H1 (cell line): ENCODE measurements around the gene TOMM40. TPM values are rescaled to one million over a fixed set of nuclear protein-coding genes. Genes with fewer than 3 reads are reported as not detected.

Experiments used
- ATF2 ChIP-seq: IDR thresholded peaks from 2 replicates; pipeline ENCODE4 v1.6.1; 2012; ENCODE audit warnings: low read length, inconsistent platforms
- ATF3 ChIP-seq: IDR thresholded peaks from 2 replicates; pipeline ENCODE4 v1.6.1; 2011; ENCODE audit warnings: low read depth, mild to moderate bottlenecking, low read length; ENCODE audit not compliant: insufficient read depth
- CHD1 ChIP-seq: IDR thresholded peaks from 2 replicates; pipeline ENCODE4 v1.6.1; 2012; ENCODE audit warnings: low read depth, low read length, improper control_type of control experiment
- CREB1 ChIP-seq: IDR thresholded peaks from 2 replicates; pipeline ENCODE4 v1.6.1; 2012; ENCODE audit warnings: inconsistent platforms
- CTCF ChIP-seq, 3 experiments: IDR thresholded peaks; 1 replicate in 2 of 3; 2 replicates in 1 of 3; pipeline versions ENCODE4 v1.5.1 to v1.6.1; 2011; ENCODE audit warnings: low read length in 3 of 3, mild to moderate bottlenecking in 3 of 3, inconsistent platforms in 2 of 3, low read depth in 1 of 3, moderate library complexity in 1 of 3; ENCODE audit not compliant: insufficient read depth in 1 of 3; ENCODE audit errors: control extremely low read depth in 1 of 3
- EZH2 ChIP-seq: fragments of 200-600 bp; sonication (generic); IDR thresholded peaks from 2 replicates; pipeline ENCODE4 v1.7.1; 2012; ENCODE audit warnings: low read depth, mild to moderate bottlenecking, moderate library complexity, low read length, inconsistent platforms; ENCODE audit not compliant: severe bottlenecking
- FOSL1 ChIP-seq: IDR thresholded peaks from 2 replicates; pipeline ENCODE4 v1.6.1; 2011; ENCODE audit warnings: mild to moderate bottlenecking, low read depth, low read length, moderate library complexity; ENCODE audit not compliant: insufficient read depth
- JUN ChIP-seq: IDR thresholded peaks from 2 replicates; pipeline ENCODE4 v1.6.1; 2011; ENCODE audit warnings: low read depth, mild to moderate bottlenecking, improper control_type of control experiment, low read length
- JUND ChIP-seq: IDR thresholded peaks from 2 replicates; pipeline ENCODE4 v1.6.1; 2011; ENCODE audit warnings: mild to moderate bottlenecking, improper control_type of control experiment, low read length
- KDM1A ChIP-seq: fragments of 200-600, 300-600 bp; sonication (generic); IDR thresholded peaks from 2 replicates; pipeline ENCODE4 v1.7.1; 2016; ENCODE audit warnings: mild to moderate bottlenecking, low read length, borderline replicate concordance
- MAX ChIP-seq: IDR thresholded peaks from 2 replicates; pipeline ENCODE4 v1.6.1; 2012; ENCODE audit warnings: inconsistent platforms
- RAD21 ChIP-seq, 2 experiments: IDR thresholded peaks in 1 of 2; conservative IDR thresholded peaks in 1 of 2; 2 replicates each; pipeline ENCODE4 v1.6.1; 2011; ENCODE audit warnings: low read depth in 2 of 2, low read length in 2 of 2, improper control_type of control experiment in 1 of 2, inconsistent platforms in 1 of 2, mild to moderate bottlenecking in 1 of 2, moderate library complexity in 1 of 2
- SUZ12 ChIP-seq: fragments of 200-600 bp; sonication (generic); IDR thresholded peaks from 2 replicates; pipeline ENCODE4 v1.6.1; 2012; ENCODE audit warnings: mild to moderate bottlenecking, inconsistent platforms, low read length, moderate library complexity, mixed read lengths
- TAF1 ChIP-seq: IDR thresholded peaks from 2 replicates; pipeline ENCODE4 v1.6.1; 2011; ENCODE audit warnings: mild to moderate bottlenecking, low read depth, low read length
- TBP ChIP-seq: IDR thresholded peaks from 2 replicates; pipeline ENCODE4 v1.6.1; 2011; ENCODE audit warnings: low read depth, low read length, improper control_type of control experiment
- USF2 ChIP-seq: IDR thresholded peaks from 2 replicates; pipeline ENCODE4 v1.6.1; 2011; ENCODE audit warnings: low read length, improper control_type of control experiment
- YY1 ChIP-seq: IDR thresholded peaks from 2 replicates; pipeline ENCODE4 v1.6.1; 2011; ENCODE audit warnings: low read depth, mild to moderate bottlenecking, low read length
- polyA plus RNA-seq, 7 experiments: library from polyadenylated mRNA; depleted of rRNA in 3 of 7; stranded (reverse) in 5 of 7; unstranded in 2 of 7; fragments of >200 nt in 5 of 7; fragments of 200-250 nt in 2 of 7; gene quantifications; 1 replicate in 5 of 7; 2 replicates in 1 of 7; 4 replicates in 1 of 7; pipeline versions ENCODE4 v1.2.1 to v1.2.3, GENCODE V29; 2011 to 2013; ENCODE audit warnings: missing spikeins in 2 of 7, mixed read lengths in 2 of 7
- total RNA-seq: library from RNA; stranded (reverse); fragmentation: NEBNext Ultra II Directional; extraction: Animal tissue kit (Norgen Biotek cat#: 25700); gene quantifications from 2 replicates; pipeline ENCODE4 v1.2.1, GENCODE V29; 2021

TOMM40 gene
- total and polyA plus RNA-seq, 2 of the 8 experiments (the other 6 are each of a cell fraction or from before 2014, with no cell fraction given): 154 to 179 TPM

- TF ChIP-seq ATF2 (no peak), JUND (0 out of 2 replicates have a peak, but pooled peaks have one; percentile 39), EZH2 (no peak), CHD1 (no peak), CTCF (IDR thresholded peaks at IDR 0.05; ENCODE audit: control extremely low read depth in 1 of 3, insufficient read depth in 1 of 3, low read depth in 1 of 3, low read length in 3 of 3) (peak; percentile 94 to 95 (median 94)), KDM1A (no peak), JUN (no peak), USF2 (0 out of 2 replicates have a peak, but pooled peaks have one; percentile 13), CREB1 (no peak), RAD21 (IDR thresholded peaks at IDR 0.05 in 1 of 2, conservative IDR thresholded peaks at IDR 0.05 in 1 of 2; ENCODE audit: low read depth in 2 of 2, low read length in 2 of 2) (peak; percentile 83 to 88), TAF1 (0 out of 2 replicates have a peak, but pooled peaks have one; percentile 14), TBP (no peak), MAX (peak; percentile 42), SUZ12 (no peak), YY1 (no peak), FOSL1 (no peak), ATF3 (no peak)
Observed at GRCh38 chr19:44903602-44904425, 12.8 kb downstream of the TOMM40 start (continued).
